ENCODE results near the gene MDFI. TPM values are rescaled to one million over a fixed set of nuclear protein-coding genes. Genes with fewer than 3 reads are reported as not detected.
A peak's percentile ranks its signal among the peaks of the same experiment; 100 is the strongest.

The MDFI gene
- total RNA-seq, 2 donors from 2014 or later, result 52.7 to 80.0 TPM

GRCh38 chr6:41599015-41599851 is 39.0 kb upstream of the MDFI start:
- Histone ChIP-seq H3K4me3 (ENCODE audit: low read length) (no peak overlapping the region), H3K9me3 (ENCODE audit: control insufficient read depth, low read length) (no peaks in the 10 kb centered on the region), H3K27ac (ENCODE audit: low read depth, low read length) (no peak overlapping the region), H3K36me3 (ENCODE audit: control insufficient read depth, insufficient read depth, low read length) (peaks cover 24% of the 10 kb centered on the region), H3K4me1 (ENCODE audit: control insufficient read depth, insufficient read depth, low read length) (peaks cover 4% of the 10 kb centered on the region), H3K27me3 (ENCODE audit: control insufficient read depth, insufficient read depth, low read length, poor library complexity, severe bottlenecking) (no peaks in the 10 kb centered on the region), H3K9ac (ENCODE audit: extremely low read depth, low read length, poor library complexity, severe bottlenecking) (no peak overlapping the region)
- WGBS, 2 experiments (ENCODE audit: insufficient coverage in 1 of 2, insufficient read length in 1 of 2), result 80 to 91% methylated on average over 1 to 21 of the region's 21 CpGs
- Mint-ChIP-seq H3K4me1 (peaks cover 8% of the 10 kb centered on the region), H3K27ac (no peak overlapping the region), H3K27me3 (ENCODE audit: insufficient read depth) (no peaks in the 10 kb centered on the region), H3K36me3 (ENCODE audit: low read depth) (peaks cover 28% of the 10 kb centered on the region), H3K9me3 (no peaks in the 10 kb centered on the region), H3K4me3 (no peak overlapping the region)
- TF ChIP-seq, protein P1, sequence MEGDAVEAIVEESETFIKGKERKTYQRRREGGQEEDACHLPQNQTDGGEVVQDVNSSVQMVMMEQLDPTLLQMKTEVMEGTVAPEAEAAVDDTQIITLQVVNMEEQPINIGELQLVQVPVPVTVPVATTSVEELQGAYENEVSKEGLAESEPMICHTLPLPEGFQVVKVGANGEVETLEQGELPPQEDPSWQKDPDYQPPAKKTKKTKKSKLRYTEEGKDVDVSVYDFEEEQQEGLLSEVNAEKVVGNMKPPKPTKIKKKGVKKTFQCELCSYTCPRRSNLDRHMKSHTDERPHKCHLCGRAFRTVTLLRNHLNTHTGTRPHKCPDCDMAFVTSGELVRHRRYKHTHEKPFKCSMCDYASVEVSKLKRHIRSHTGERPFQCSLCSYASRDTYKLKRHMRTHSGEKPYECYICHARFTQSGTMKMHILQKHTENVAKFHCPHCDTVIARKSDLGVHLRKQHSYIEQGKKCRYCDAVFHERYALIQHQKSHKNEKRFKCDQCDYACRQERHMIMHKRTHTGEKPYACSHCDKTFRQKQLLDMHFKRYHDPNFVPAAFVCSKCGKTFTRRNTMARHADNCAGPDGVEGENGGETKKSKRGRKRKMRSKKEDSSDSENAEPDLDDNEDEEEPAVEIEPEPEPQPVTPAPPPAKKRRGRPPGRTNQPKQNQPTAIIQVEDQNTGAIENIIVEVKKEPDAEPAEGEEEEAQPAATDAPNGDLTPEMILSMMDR (conservative IDR thresholded peaks at IDR 0.05), result peak; percentile 23
- DNase-seq, result no peak

- no peaks in the 10 kb centered on the region for H3K9me3 Mint-ChIP-seq
- peaks cover 8% of the 10 kb centered on the region for H3K4me1 Mint-ChIP-seq
- no peak for DNase-seq
- H3K4me3 Mint-ChIP-seq, result no peak overlapping the region
- H3K4me1 ChIP-seq (ENCODE audit: control insufficient read depth, insufficient read depth, low read length), result peaks cover 4% of the 10 kb centered on the region
- WGBS, 2 experiments (ENCODE audit: insufficient coverage in 1 of 2, insufficient read length in 1 of 2), result 85 to 100% methylated on average over 1 to 14 of the region's 14 CpGs
- H3K27me3 Mint-ChIP-seq (ENCODE audit: insufficient read depth), result no peaks in the 10 kb centered on the region
- H3K27ac Mint-ChIP-seq, result no peak overlapping the region
- no peak overlapping the region for H3K4me3 ChIP-seq (ENCODE audit: low read length)
- H3K36me3 Mint-ChIP-seq (ENCODE audit: low read depth), result peaks cover 22% of the 10 kb centered on the region
- TF ChIP-seq, protein P1 (conservative IDR thresholded peaks at IDR 0.05), result no peak
- no peak overlapping the region for H3K27ac ChIP-seq (ENCODE audit: low read depth, low read length)
- H3K36me3 ChIP-seq (ENCODE audit: control insufficient read depth, insufficient read depth, low read length), result peaks cover 17% of the 10 kb centered on the region
- no peaks in the 10 kb centered on the region for H3K9me3 ChIP-seq (ENCODE audit: control insufficient read depth, low read length)
- H3K9ac ChIP-seq (ENCODE audit: extremely low read depth, low read length, poor library complexity, severe bottlenecking), result no peak overlapping the region
- no peaks in the 10 kb centered on the region for H3K27me3 ChIP-seq (ENCODE audit: control insufficient read depth, insufficient read depth, low read length, poor library complexity, severe bottlenecking)
Observed at GRCh38 chr6:41599852-41600445, 38.3 kb upstream of the MDFI start.

GRCh38 chr6:41600499-41601247 is 37.6 kb upstream of the MDFI start:
- H3K4me1 ChIP-seq (ENCODE audit: control insufficient read depth, insufficient read depth, low read length), result peaks cover 4% of the 10 kb centered on the region
- no peaks in the 10 kb centered on the region for H3K27me3 ChIP-seq (ENCODE audit: control insufficient read depth, insufficient read depth, low read length, poor library complexity, severe bottlenecking)
- H3K9ac ChIP-seq (ENCODE audit: extremely low read depth, low read length, poor library complexity, severe bottlenecking), result no peak overlapping the region
- no peaks in the 10 kb centered on the region for H3K27me3 Mint-ChIP-seq (ENCODE audit: insufficient read depth)
- no peak for DNase-seq
- no peak overlapping the region for H3K4me3 Mint-ChIP-seq
- peaks cover 18% of the 10 kb centered on the region for H3K36me3 Mint-ChIP-seq (ENCODE audit: low read depth)
- no peaks in the 10 kb centered on the region for H3K9me3 Mint-ChIP-seq
- H3K27ac ChIP-seq (ENCODE audit: low read depth, low read length), result no peak overlapping the region
- no peaks in the 10 kb centered on the region for H3K9me3 ChIP-seq (ENCODE audit: control insufficient read depth, low read length)
- peaks cover 8% of the 10 kb centered on the region for H3K4me1 Mint-ChIP-seq
- H3K36me3 ChIP-seq (ENCODE audit: control insufficient read depth, insufficient read depth, low read length), result peaks cover 13% of the 10 kb centered on the region
- 85 to 88% methylated on average over 11 to 22 of the region's 22 CpGs for whole genome bisulfite sequencing, 2 experiments (ENCODE audit: insufficient coverage in 1 of 2, insufficient read length in 1 of 2)
- no peak overlapping the region for H3K4me3 ChIP-seq (ENCODE audit: low read length)
- TF ChIP-seq, protein P1 (conservative IDR thresholded peaks at IDR 0.05), result no peak
- H3K27ac Mint-ChIP-seq, result peak overlapping the region; percentile 35

All from endodermal cell (in vitro differentiated cells).